Fibroblast of the aortic adventitia (primary cell): ENCODE results near the gene HID1. TPM values are rescaled to one million over a fixed set of nuclear protein-coding genes. Genes with fewer than 3 reads are reported as not detected.

Source experiments
- DNase-seq: peaks from one replicate; pipeline ENCODE4 v3.0.0-alpha.2; 2010; ENCODE audit warnings: low read depth
- H3K4me3 ChIP-seq: 2 replicates; pipeline ENCODE4 v1.5.1; 2011; ENCODE audit warnings: low read depth, mild to moderate bottlenecking, control low read depth, low read length, moderate library complexity
- CTCF ChIP-seq: IDR thresholded peaks from 2 replicates; pipeline ENCODE4 v1.5.1; 2011; ENCODE audit warnings: mild to moderate bottlenecking, low read length, control low read depth, inconsistent platforms; ENCODE audit not compliant: insufficient read depth
- total RNA-seq: library from RNA; depleted of rRNA; stranded (reverse); fragments of >200 nt; gene quantifications from 2 replicates; pipeline ENCODE4 v1.2.3, GENCODE V29; 2012; ENCODE audit warnings: low replicate concordance

Gene HID1
- total RNA-seq, 1 donor: 0.90 TPM

GRCh38 chr17:74938194-74938950 lies 34.2 kb downstream of the HID1 start:
- H3K4me3 ChIP-seq: no peak overlapping the region
- no peak for DNase-seq
- TF ChIP-seq CTCF: no peak

GRCh38 chr17:74937064-74938051 lies 35.2 kb downstream of the HID1 start:
- no peak for TF ChIP-seq CTCF
- DNase-seq: no peak
- H3K4me3 ChIP-seq: no peak overlapping the region

DNA sequence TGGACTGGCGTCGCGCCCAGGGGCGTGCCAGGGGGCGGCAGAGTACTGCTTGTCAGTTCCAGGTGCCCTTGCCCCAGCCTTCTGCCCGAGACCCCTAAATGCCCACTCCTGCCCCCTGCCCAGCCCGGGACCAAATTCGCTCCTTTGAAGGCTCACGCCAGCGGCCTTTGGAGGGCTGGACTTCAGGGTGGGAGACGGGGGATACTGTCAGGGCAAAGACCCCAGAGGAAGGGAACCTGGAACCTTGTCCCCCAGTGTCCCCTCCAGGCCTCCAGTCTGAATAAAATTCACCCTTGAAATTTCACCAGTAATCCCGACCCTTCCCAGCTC lies 36.1 kb downstream of the HID1 start:
- no peak for DNase-seq
- H3K4me3 ChIP-seq: no peak overlapping the region
- TF ChIP-seq CTCF: no peak

- no peak within 1 kb of the TSS for H3K4me3 ChIP-seq
- TF ChIP-seq CTCF: no peak
- no peak for DNase-seq
Measured at GRCh38 chr17:74935585-74936469, 36.7 kb downstream of the HID1 start, which contains the start of gene OTOP3. Gene OTOP3 (plus strand): TSS chr17:74935898. CDS start chr17:74935922, 24 bp downstream.

- no peak for DNase-seq
- no peak for TF ChIP-seq CTCF
Measured at GRCh38 chr17:74935048-74935447, 37.5 kb downstream of the HID1 start.

DNA sequence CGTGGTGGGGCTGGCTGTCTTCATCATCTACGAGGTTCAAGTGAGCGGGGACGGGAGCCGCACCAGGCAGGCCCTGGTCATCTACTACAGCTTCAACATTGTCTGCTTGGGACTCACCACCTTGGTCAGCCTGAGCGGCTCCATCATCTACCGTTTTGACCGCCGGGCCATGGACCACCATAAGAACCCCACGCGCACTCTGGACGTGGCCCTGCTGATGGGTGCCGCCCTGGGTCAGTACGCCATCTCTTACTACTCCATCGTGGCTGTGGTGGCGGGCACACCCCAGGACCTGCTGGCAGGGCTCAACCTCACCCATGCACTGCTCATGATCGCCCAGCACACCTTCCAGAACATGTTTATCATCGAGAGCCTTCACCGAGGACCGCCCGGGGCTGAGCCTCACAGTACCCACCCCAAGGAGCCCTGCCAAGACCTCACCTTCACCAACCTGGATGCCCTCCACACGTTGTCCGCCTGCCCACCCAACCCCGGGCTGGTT lies 42.0 kb downstream of the HID1 start:
- no peak for DNase-seq
- no peak for TF ChIP-seq CTCF
- H3K4me3 ChIP-seq: no peak overlapping the region

More at GRCh38 chr17:74935048-74935447, 37.5 kb downstream of the HID1 start:
- no peak overlapping the region for H3K4me3 ChIP-seq
